HFF-Myc (cell line): ENCODE data around the gene DCBLD1.
"Not testable (repeated sequence)": the region's sequence is repeated elsewhere in the genome, so short reads cannot be mapped to it uniquely, and the experiment has no call there.

Experiments
- DNase-seq: peaks from one replicate; pipeline ENCODE4 v3.0.0-alpha.2; 2011; ENCODE audit warnings: low read depth; ENCODE audit errors: extremely low read depth
- H3K4me3 ChIP-seq: replicated peaks from 2 replicates; pipeline ENCODE4 v1.5.1; 2011; ENCODE audit warnings: low read depth, mild to moderate bottlenecking, control low read depth, low read length
- TF ChIP-seq, protein P1 (sequence below): IDR thresholded peaks from 2 replicates; pipeline ENCODE4 v1.5.1; 2012; ENCODE audit warnings: mild to moderate bottlenecking, low read depth, low read length, control low read depth; ENCODE audit errors: missing control alignments

Gene DCBLD1

DNA sequence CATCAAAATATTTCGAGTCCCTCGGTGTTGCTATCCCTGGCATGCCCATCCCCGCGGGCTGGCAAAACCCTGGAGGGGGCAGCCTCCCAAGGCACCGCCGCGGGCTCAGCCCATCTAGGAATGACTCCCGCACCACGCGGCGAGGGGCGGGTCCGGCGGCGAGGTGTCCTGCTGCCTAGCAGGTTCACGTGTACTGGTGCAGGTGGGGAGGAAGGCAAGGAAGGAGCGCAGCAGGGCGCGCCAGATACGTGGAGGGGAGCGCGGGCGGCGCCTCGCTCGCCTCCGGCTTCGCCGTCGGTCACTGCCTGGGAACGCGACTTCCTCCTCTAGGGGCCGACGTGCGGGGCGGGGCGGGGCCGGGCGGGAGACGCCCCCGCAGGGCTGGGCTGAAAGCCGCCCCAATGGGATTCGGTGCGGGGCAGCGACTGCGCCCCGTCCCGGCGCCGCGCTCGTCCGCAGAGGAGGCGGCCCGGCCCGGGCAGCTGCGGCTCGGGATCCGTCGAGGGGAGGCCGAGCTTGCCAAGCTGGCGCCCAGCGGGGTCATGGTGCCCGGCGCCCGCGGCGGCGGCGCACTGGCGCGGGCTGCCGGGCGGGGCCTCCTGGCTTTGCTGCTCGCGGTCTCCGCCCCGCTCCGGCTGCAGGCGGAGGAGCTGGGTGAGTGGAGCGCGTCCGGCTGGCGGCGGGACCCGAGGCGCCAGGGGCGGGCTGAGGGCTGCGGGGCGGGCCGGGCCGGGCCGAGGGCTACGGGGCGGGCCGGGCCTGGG is at the start of gene DCBLD1:
DCBLD1 (plus strand) TSS at position 435 of the 764 bp plus-strand sequence; CDS start at position 543, 108 bp downstream.
- peak within 1 kb of the TSS; percentile 92 for H3K4me3 ChIP-seq
- TF ChIP-seq, protein P1, sequence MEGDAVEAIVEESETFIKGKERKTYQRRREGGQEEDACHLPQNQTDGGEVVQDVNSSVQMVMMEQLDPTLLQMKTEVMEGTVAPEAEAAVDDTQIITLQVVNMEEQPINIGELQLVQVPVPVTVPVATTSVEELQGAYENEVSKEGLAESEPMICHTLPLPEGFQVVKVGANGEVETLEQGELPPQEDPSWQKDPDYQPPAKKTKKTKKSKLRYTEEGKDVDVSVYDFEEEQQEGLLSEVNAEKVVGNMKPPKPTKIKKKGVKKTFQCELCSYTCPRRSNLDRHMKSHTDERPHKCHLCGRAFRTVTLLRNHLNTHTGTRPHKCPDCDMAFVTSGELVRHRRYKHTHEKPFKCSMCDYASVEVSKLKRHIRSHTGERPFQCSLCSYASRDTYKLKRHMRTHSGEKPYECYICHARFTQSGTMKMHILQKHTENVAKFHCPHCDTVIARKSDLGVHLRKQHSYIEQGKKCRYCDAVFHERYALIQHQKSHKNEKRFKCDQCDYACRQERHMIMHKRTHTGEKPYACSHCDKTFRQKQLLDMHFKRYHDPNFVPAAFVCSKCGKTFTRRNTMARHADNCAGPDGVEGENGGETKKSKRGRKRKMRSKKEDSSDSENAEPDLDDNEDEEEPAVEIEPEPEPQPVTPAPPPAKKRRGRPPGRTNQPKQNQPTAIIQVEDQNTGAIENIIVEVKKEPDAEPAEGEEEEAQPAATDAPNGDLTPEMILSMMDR = no peak

DNA sequence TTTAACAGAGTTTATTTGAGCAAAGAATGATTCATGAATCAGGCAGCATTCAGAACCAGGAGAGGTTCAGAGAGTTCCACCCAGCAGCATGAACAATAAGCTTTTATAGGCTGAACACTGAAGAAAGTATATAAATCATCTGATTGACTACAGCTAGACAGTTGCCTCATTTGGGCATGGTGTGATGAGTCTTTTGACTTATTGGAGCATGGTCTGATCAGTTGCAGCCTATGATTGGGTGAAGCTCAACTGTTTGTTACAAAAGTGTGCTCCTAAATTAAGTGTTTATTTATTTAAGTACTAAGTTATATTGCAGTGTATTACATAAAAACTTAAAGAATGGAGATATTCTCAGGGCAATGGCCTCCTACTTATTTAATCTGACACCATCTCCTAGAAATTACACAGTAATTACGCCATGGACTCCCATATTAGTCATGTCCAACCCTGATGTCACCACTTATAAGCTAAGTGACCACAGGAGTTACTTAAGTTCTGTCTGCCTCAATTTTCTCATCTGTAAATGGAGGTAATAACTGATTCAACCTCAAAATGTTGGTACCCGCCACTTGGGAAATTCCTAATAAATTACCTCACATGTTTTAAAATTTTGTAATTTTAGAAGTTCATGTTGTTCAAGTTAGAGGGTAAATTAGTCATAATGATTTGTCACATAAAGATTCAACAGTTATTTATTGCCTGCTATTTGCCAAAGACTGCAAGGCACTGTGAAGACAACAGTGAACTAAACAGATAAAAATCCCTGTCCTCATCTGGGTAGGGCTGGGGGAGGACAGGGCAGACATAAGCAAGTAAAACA is 41.6 kb upstream of the DCBLD1 start:
- DNase-seq = peak; percentile 98

More for the DNA sequence above, at the start of gene DCBLD1:
- DNase-seq = no peak

DNA sequence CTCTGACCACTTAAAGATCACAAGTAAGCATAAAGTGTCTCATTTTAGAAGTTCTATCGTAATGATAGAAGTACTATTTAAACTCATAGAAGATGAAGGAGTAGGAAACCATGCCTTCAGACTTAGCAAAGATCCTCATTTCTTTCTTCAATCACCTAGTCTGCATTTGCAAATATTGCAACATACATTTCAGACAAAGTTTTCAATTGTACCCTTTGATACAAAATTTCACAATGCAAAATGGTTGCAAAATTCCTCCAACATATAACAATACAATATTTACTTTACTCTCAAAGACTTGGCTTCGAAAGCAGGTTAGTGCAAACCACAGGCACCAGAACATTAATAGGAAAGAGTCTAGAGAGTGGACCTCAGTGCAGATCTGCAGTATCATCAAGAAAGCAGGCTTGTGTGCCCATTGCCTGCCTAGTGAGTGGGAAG is 40.6 kb upstream of the DCBLD1 start:
- no peak for DNase-seq
- TF ChIP-seq, protein P1 = no peak
- H3K4me3 ChIP-seq = no peak overlapping the region

More for the DNA sequence above, 41.6 kb upstream of the DCBLD1 start:
- TF ChIP-seq, protein P1 = no peak
- H3K4me3 ChIP-seq = no peak overlapping the region

DNA sequence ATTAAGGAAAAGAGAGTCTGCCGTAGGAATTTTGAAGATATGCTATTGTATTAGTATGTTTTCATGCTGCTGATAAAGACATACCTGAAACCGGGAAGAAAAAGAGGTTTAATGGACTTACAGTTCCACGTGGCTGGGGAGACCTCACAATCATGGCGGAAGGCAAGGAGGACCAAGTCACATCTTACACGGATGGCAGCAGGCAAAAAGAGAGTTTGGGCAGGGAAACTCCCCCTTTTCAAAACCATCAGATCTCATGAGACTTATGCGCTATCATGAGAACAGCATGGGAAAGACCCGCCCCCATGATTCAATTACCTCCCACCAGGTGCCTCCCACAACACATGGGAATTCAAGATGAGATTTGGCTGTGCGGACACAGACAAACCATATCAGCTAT is 40.2 kb upstream of the DCBLD1 start:
- H3K4me3 ChIP-seq, DNase-seq: not testable (repeated sequence)

DNA sequence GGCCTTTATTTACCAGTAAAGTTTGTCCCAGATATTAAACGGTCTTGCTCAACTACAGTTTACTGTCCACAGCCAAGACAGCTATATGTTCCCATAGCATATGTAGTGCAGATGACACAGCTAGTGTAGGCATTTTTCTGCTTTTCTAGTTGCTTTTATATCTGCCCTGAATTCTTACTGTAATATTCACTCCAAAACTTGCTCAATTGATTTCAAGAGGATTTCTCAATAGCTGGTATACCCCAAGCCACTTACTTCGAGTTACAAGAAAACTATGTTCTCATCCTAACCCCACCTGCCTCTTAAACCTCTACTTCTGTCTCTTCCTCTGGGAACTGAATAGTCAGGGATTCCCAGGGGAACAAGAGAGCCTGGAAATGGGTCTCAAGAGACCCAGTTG is 37.9 kb upstream of the DCBLD1 start:
- DNase-seq = no peak
- H3K4me3 ChIP-seq = no peak overlapping the region
- TF ChIP-seq, protein P1 = no peak

DNA sequence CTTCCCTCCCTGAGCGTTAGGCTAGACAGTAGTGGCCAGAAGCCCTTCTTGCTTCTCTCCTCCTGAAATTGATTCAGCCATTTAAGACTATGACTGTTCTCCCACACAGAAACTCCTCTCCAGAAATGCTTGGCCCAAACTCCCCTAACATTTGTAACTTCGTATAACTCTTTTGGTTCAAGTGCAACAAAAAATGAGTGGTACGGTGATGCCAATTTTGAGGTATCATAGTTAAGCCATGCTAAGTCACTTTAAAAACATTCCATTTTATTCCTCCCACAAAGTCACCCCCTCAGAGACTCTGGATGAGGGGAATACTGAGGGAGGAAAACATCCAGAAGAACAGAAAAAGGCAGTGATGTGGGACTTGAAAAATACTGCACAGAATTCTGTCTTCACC is 35.6 kb upstream of the DCBLD1 start:
- TF ChIP-seq, protein P1 = no peak
- no peak for DNase-seq
- no peak overlapping the region for H3K4me3 ChIP-seq

DNA sequence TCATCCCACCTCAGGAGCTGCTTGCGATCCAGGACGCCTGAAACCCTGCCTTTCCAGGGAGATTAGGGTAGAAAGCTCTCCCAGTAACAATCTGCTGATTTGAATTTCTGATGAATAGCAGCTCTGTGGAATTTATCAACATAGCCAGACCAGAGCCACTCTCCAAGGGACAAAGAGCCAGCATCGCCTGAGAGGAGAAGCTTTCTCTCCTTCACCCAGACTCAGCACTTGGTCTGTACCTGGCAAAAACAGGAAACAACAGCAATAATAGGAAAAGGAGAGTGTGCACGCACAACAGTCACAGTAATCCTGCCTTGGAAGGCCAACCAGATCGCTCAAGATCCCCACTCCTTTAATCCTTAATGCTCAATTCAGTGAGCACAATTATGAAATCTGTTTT is 34.5 kb upstream of the DCBLD1 start:
- no peak overlapping the region for H3K4me3 ChIP-seq
- TF ChIP-seq, protein P1 = no peak
- DNase-seq = no peak
